WERI-Rb-1 (cell line): ENCODE data around the gene SOX18.
"Not testable (repeated sequence)": the region's sequence is repeated elsewhere in the genome, so short reads cannot be mapped to it uniquely, and the experiment has no call there.

ENCODE experiments used
- DNase-seq: peaks from one replicate; pipeline ENCODE4 v3.0.0-alpha.2; 2020
- H3K27ac ChIP-seq: fragments of 250-450 bp; sonication (Bioruptor Pico); 2 replicates; pipeline ENCODE4 v1.5.1; 2020; ENCODE audit warnings: mild to moderate bottlenecking, moderate library complexity
- H3K27me3 ChIP-seq: fragments of 250-450 bp; sonication (Bioruptor Pico); 2 replicates; pipeline ENCODE4 v1.5.1; 2021; ENCODE audit warnings: mild to moderate bottlenecking, low read depth, moderate library complexity; ENCODE audit not compliant: insufficient read depth, severe bottlenecking
- H3K36me3 ChIP-seq: fragments of 250-450 bp; sonication (Bioruptor Pico); 2 replicates; pipeline ENCODE4 v1.5.1; 2020; ENCODE audit warnings: mild to moderate bottlenecking, moderate library complexity
- H3K4me3 ChIP-seq: 2 replicates; pipeline ENCODE4 v1.5.1; 2011; ENCODE audit warnings: low read depth, mild to moderate bottlenecking, control low read depth, low read length
- H3K9me3 ChIP-seq: fragments of 250-450 bp; sonication (Bioruptor Pico); 2 replicates; pipeline ENCODE4 v1.5.1; 2021; ENCODE audit warnings: mild to moderate bottlenecking, moderate library complexity; ENCODE audit not compliant: severe bottlenecking
- TF ChIP-seq, protein P1 (sequence below): IDR thresholded peaks from 2 replicates; pipeline ENCODE4 v1.5.1; 2011; ENCODE audit warnings: low read depth, mild to moderate bottlenecking, control low read depth, inconsistent platforms, low read length

The SOX18 gene

DNA sequence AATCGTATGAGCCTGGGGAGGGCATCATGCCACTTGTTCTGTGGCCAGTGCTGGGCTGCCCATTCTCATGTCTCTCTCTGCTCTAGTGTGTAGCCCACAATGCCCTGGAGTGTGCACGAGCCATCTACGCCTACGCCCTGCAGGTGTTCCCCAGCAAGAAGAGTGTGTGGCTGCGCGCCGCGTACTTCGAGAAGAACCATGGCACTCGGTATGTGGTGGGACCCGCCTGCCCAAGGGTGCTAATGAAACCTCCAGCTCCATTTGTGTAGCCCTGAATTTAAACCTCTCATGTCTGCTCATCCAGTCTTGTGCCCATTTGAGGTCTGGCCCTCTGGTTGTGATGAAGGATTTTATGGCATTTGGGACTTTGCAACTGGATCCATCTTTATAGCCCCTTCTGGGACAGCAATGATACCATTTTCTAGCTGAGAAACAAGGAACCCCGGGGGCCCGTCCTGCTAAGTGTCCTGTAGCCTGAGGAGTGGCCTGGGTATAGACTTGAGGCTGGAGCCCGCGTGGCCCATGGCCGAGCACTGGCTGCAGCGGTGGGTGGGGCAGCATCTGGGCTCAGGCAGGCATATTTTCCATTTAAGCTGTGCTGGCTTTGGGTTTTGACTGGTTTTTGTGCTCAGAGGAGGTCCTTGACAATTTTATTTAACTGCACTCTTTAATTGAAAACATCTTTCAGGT lies 26.6 kb downstream of the SOX18 start:
- Histone ChIP-seq H3K27ac (no peak overlapping the region), H3K36me3 (peaks cover 9% of the 10 kb centered on the region), H3K4me3 (no peak overlapping the region), H3K9me3 (no peaks in the 10 kb centered on the region), H3K27me3 (no peaks in the 10 kb centered on the region)
- TF ChIP-seq, protein P1, sequence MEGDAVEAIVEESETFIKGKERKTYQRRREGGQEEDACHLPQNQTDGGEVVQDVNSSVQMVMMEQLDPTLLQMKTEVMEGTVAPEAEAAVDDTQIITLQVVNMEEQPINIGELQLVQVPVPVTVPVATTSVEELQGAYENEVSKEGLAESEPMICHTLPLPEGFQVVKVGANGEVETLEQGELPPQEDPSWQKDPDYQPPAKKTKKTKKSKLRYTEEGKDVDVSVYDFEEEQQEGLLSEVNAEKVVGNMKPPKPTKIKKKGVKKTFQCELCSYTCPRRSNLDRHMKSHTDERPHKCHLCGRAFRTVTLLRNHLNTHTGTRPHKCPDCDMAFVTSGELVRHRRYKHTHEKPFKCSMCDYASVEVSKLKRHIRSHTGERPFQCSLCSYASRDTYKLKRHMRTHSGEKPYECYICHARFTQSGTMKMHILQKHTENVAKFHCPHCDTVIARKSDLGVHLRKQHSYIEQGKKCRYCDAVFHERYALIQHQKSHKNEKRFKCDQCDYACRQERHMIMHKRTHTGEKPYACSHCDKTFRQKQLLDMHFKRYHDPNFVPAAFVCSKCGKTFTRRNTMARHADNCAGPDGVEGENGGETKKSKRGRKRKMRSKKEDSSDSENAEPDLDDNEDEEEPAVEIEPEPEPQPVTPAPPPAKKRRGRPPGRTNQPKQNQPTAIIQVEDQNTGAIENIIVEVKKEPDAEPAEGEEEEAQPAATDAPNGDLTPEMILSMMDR = no peak
- no peak for DNase-seq

DNA sequence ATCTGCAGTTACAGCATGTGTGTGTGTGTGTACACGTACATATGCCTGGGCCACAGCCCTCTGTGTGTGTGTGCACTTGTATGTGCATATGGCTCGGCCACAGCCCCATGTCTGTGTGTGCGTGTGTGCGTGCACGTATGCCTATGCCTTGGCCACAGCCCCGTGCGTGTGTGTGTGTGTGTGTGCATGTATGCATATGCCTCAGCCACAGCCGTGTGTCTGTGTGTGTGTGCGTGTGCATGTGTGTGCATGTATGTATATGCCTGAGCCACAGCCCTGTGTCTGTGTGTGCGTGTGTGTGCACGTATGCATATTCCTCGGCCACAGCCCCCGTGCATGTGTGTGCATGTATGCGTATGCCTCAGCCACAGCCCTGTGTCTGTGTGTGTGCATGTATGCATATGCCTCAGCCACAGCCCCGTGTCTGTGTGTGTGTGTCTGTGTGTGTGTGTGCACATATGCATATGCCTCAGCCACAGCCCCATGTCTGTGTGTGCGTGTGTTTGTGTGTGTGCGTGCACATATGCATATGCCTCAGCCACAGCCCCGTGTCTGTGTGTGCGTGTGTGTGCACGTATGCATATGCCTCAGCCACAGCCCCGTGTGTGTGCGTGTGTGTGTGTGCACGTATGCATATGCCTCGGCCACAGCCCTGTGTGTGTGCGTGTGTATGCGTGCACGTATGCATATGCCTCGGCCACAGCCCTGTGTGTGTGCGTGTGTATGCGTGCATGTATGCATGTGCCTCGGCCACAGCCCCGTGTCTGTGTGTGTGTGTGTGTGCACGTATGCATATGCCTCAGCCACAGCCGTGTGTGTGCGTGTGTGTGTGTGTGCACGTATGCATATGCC lies 28.1 kb downstream of the SOX18 start:
- no peak overlapping the region for H3K4me3 ChIP-seq
- no peaks in the 10 kb centered on the region for H3K27me3 ChIP-seq
- TF ChIP-seq, protein P1 = no peak
- no peak for DNase-seq
- H3K9me3 ChIP-seq = no peaks in the 10 kb centered on the region
- H3K36me3 ChIP-seq = peaks cover 5% of the 10 kb centered on the region
- no peak overlapping the region for H3K27ac ChIP-seq

DNA sequence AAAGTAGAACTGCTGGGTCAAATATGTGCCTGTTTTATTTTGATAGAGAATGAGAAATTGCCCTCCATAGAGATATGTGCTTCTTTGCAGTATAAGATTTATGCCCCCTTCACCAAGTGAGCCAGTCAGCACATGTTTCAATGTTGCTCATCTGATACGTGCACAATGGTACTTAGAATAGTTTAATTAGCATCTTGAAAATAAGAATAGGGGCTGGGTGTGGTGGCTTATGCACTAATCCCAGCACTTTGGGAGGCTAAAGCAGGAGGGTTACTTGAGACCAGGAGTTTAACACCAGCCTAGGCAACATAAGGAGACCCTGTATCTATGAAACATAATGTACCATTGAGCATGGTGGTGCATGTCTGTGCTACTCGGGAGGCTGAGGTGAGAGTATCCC lies 33.8 kb downstream of the SOX18 start:
- TF ChIP-seq, protein P1 = no peak
- no peak for DNase-seq
- Histone ChIP-seq H3K27me3 (no peaks in the 10 kb centered on the region), H3K9me3 (no peaks in the 10 kb centered on the region), H3K36me3 (peaks cover 3% of the 10 kb centered on the region; the same call in 1 of the 2 replicates), H3K4me3 (no peak overlapping the region), H3K27ac (no peak overlapping the region)

DNA sequence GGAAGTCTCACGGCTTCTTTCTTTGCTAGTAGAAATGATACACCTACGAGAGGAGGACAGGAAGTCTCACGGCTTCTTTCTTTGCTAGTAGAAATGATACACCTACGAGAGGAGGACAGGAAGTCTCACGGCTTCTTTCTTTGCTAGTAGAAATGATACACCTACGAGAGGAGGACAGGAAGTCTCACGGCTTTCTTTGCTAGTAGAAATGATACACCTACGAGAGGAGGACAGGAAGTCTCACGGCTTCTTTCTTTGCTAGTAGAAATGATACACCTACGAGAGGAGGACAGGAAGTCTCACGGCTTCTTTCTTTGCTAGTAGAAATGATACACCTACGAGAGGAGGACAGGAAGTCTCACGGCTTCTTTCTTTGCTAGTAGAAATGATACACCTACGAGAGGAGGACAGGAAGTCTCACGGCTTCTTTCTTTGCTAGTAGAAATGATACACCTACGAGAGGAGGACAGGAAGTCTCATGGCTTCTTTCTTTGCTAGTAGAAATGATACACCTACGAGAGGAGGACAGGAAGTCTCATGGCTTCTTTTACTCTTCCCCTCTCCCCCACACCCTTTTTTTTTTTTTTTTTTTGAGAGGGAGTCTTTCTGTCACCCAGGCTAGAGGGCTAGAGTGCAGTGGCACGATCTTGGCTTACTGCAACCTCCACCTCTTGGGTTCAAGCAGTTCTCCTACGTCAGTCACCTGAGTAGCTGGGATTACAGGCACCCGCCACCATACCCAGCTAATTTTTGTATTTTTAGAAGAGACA lies 36.9 kb downstream of the SOX18 start:
- H3K9me3 ChIP-seq, DNase-seq, H3K27me3 ChIP-seq, H3K36me3 ChIP-seq, H3K4me3 ChIP-seq, H3K27ac ChIP-seq: not testable (repeated sequence)

DNA sequence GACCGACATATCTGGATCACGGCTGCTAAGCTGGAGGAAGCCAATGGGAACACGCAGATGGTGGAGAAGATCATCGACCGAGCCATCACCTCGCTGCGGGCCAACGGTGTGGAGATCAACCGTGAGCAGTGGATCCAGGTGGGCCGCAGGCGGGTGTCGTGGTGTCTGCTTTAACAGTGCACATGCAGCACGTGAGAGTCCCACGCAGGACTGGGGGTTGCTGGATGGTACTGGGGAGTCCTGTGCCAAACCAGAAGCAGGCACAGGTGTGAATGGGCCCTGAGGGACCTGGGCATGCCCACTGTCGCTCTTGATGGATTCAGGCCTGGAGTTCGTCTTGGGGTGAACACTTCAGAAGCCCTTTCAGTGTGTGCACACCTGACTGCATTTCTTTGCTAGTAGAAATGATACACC lies 38.1 kb downstream of the SOX18 start:
- H3K9me3 ChIP-seq = no peaks in the 10 kb centered on the region
- TF ChIP-seq, protein P1 = no peak
- no peak overlapping the region for H3K27ac ChIP-seq
- H3K36me3 ChIP-seq = peaks cover 3% of the 10 kb centered on the region; the same call in 1 of the 2 replicates
- no peak overlapping the region for H3K4me3 ChIP-seq
- no peaks in the 10 kb centered on the region for H3K27me3 ChIP-seq
- DNase-seq = no peak
